ENCODE measurements around the gene ALCAM.
"Not testable (repeated sequence)": the region's sequence is repeated elsewhere in the genome, so short reads cannot be mapped to it uniquely, and the experiment has no call there.

The ALCAM gene

DNA sequence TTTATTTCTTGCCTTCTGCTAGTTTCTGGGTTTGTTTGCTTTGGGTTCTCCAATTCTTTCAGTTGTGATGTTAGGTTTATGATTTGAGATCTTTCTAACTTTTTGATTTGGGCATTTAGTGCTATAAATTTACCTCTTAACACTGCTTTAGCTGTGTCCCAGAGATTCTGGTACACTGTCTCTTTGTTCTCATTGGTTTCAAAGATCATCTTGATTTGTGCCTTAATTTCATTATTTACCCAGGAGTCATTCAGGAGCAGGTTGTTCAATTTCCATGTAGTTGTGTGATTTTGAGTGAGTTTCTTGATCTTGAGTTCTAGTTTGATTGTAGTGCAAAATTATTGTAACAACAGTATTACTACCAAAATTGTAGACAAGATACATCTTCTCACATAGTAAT, 25.9 kb downstream of the ALCAM start:
- not testable (repeated sequence) for DNase-seq

- DNase-seq = no peak
These were observed 27.5 kb downstream of the ALCAM start for GRCh38 chr3:105394177-105394576.

DNA sequence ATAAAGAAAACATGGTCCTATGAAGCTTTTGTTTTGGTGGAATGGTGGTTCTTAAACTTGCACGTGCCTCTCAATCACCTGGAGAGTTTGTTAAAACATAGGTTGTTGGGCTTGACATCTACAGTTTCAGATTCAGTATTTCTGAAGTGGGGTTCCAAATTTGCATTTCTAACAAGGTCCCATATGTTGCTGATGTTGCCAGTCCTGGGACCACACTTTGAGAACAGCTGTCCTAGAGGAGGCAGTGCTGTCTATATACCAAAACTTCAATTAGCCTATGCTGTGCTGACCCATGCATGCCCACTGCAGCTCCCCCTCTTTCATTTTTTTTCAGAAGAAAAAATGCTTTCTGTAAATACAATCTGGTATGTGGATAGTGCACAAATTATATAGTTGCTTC, 31.3 kb downstream of the ALCAM start:
- no peak for DNase-seq

DNA sequence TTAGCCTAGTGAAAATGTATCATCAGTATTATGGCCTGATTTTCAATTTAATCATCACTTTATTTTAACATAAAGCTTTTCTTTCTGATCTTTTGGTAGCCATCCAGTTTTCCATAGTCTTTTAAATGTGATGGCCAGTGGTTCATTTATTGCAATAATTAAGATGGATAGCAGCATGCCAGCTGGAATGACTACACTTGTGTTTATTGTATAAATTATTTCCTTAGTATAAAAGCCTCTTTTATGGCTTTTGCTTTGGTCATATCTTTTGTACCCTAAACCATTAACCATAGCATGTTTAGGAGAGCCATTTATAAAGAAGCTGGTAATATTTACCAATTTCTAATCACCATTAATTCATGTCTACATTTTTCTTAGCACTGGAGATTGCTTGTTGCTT, 31.7 kb downstream of the ALCAM start:
- no peak for DNase-seq

GRCh38 chr3:105399062-105399461, 32.4 kb downstream of the ALCAM start:
- no peak for DNase-seq

- no peak for DNase-seq
These were observed 32.9 kb downstream of the ALCAM start for GRCh38 chr3:105399611-105400010.

GRCh38 chr3:105401254-105401653, 34.5 kb downstream of the ALCAM start:
- no peak for DNase-seq

DNA sequence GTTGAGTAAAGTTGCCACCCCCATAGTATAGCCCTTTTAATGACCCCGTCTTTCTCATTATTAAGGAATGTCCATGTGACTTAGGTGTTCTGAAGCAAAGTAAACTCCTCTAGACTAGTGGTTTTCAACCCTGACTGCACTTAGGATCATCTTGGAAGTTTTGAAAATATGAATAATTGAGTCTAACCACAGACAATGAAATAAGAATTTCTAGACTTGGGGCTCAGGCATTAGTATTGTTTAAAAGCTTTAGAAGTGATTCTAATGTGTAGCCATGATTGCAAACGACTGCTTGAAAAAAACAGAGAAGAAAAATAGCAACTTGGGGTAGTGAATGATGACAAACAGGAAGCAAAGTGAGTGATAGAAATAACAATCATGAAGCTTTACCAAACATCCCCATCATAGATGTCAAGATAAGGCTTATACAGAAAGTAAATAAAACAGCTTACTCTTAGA, 35.0 kb downstream of the ALCAM start:
- no peak for DNase-seq

- DNase-seq = no peak
These were observed 35.6 kb downstream of the ALCAM start for GRCh38 chr3:105402287-105402801.

DNA sequence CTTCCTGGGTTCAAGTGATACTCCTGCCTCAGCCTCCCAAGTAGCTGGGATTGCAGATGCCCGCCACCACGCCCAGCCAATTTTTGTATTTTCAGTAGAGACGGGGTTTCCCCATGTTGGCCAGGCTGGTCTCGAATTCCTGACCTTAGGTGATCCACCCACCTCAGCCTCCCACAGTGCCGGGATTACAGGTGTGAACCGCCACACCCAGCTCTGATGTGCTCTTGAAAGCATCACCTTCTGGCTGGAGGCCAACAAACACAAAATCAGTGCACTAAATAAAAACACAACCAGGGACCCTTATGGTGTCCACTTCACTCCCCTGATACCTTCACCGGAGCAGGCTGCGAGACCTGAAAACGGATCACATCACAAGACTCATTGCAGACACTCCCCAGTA, 36.3 kb downstream of the ALCAM start:
- not testable (repeated sequence) for DNase-seq

DNA sequence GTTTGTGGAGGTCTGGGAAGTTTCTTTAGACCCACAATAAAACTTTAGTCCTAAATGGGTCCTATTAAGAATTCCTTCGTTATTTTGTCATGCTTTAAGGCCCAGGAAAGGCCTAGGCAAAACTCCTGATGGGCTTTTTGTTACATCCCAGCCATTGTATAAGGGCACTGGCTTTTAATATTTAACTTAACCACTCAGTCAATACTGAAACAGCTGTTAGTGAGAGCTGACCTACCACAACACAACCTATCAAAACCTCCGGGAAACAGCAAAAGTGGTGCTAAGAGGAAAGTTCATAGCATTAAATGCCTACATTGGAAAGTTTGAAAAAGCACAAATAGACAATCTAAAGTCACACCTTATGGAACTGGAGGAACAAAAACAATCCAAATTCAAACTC, 39.6 kb downstream of the ALCAM start:
- DNase-seq = no peak

DNA sequence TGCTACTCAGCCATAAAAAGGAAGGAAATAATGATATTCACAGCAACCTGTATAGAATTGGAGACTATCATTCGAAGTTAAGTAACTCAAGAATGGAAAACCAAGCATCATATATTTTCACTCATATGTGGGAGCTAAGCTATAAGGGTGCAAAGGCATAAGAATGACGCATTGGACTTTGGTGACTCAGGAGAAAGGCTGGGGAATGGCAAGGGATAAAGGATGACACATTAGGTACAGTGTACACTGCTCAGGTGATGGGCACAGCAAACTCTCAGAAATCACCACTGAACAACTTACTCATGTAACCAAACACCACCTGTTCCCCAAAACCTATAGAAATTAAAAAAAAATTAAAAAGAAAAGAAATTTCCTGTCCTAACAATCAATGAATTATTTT, 42.7 kb downstream of the ALCAM start:
- DNase-seq = no peak

- no peak for DNase-seq
These were observed 46.7 kb downstream of the ALCAM start for GRCh38 chr3:105413343-105413887.

GRCh38 chr3:105414841-105415240, 48.1 kb downstream of the ALCAM start:
- no peak for DNase-seq

GRCh38 chr3:105415951-105416350, 49.2 kb downstream of the ALCAM start:
- DNase-seq = no peak

DNA sequence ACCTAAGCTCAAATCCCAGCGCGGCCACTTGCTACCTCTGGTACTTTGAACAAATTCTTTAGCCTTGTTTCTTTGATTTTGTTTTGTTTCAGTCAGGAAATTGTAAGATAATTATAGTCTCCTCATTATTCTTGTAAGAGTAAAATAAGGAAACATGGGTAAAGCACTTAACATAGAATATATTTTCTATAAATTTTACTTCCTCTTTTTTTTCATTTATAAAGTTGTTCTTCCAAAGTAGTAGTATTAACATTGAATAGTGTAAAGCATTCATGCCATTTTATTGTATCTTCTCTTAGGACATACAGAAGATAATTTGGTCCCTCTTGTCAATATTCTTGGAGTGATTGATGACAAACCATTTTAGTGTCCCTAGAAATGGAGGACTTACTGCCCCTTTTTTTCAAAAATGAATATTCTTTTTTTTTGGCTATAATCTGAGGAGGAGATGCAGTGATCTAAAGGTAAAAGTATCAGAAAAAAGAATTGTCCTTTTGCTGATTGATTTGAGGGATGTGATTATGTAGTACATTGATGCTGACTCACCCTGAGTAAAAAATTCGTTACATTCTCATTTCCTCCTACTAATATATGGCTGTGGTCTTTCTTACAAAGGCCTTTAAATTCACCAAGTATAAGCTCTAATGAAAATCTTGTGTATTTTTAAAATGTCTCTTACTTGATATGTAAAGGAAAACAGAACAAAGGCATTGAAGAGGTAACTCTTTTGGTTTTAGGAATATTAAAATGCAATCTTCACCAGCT, 51.0 kb downstream of the ALCAM start:
- DNase-seq = no peak

GRCh38 chr3:105422645-105423044, 55.9 kb downstream of the ALCAM start:
- DNase-seq = no peak

- no peak for DNase-seq
These were observed 56.7 kb downstream of the ALCAM start for GRCh38 chr3:105423397-105423796.

DNA sequence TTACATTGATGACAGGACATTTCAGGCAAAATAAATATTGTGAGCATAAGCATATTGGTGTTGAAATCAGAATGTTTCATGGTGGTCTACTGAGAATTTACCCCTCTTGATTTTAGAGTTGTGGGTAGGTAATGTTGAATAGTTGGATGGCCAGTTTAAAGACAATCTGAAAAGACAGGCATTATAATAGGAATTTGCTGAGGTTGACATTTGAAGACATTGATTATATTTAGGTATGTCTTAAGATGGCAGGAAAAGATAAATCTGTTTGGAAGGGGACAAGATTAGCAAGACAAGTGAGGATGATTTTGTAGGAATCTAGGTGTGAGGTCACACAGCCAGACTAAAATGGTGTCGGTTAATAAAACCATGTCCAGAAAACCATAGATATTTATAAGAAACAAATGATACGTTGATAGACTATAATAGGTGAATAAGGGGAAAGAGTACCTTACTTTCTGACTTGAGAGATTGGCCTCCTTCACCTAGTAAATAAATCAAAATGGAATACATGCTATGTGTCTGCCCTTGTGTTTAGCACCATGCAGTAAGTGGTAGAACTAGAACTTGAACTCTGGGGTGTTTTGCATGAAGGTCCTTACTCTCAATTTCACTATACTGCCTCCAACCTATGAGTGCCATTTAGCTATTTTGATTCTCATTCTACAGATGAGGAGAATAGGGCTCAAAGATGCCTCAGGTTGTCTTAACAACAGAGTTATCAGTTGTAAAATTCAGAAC, 57.9 kb downstream of the ALCAM start:
- no peak for DNase-seq

GRCh38 chr3:105425153-105425502, 58.4 kb downstream of the ALCAM start:
- no peak for DNase-seq

GRCh38 chr3:105427332-105427731, 60.6 kb downstream of the ALCAM start:
- no peak for DNase-seq

GRCh38 chr3:105429034-105429762, 62.5 kb downstream of the ALCAM start:
- no peak for DNase-seq

- DNase-seq = no peak
These were observed 63.7 kb downstream of the ALCAM start for GRCh38 chr3:105430455-105430854.

All from CD4-positive, alpha-beta T cell treated with Interleukin-15 for 1 hour (primary cell).